SK-N-SH (cell line): ENCODE measurements around the gene F2RL3. TPM values are rescaled to one million over a fixed set of nuclear protein-coding genes. Genes with fewer than 3 reads are reported as not detected.

ENCODE experiments used
- CTCF ChIA-PET: fragments of 300-600, 350-600 bp; formaldehyde crosslinking; extraction: SDS; loops from one replicate; lab custom pipeline; 2021; lab: Yijun Ruan, JAX
- POLR2A ChIA-PET: fragments of 350-600 bp; sonication (Branson Sonifier 250); formaldehyde crosslinking; extraction: SDS; loops from one replicate; lab custom pipeline; 2020; ENCODE audit warnings: antibody characterized with exemption, inconsistent platforms; lab: Yijun Ruan, JAX
- DNase-seq: peaks from one replicate; pipeline ENCODE4 v3.0.0; 2012
- H2AFZ ChIP-seq: fragments of 200-600 bp; sonication (generic); 2 replicates; pipeline ENCODE4 v1.8.1; 2016; ENCODE audit warnings: antibody characterized with exemption, mild to moderate bottlenecking, low read depth
- H3F3A ChIP-seq: fragments of 200-600 bp; sonication (generic); replicated peaks from 2 replicates; pipeline ENCODE3; 2016; ENCODE audit warnings: antibody characterized with exemption, mild to moderate bottlenecking; ENCODE audit not compliant: insufficient read depth
- H3K27ac ChIP-seq, 2 experiments: fragments of 200-500 bp in 1 of 2; fragments of 200-600 bp in 1 of 2; sonication (Bioruptor generic) in 1 of 2; sonication (generic), shearing (Covaris generic) in 1 of 2; 2 replicates each; pipeline versions ENCODE4 v1.5.1 to v1.6.1; 2014 to 2016; ENCODE audit warnings: low read depth in 2 of 2, inconsistent platforms in 1 of 2, low read length in 1 of 2, mild to moderate bottlenecking in 1 of 2, mixed read lengths in 1 of 2
- H3K27me3 ChIP-seq: fragments of 200-600 bp; sonication (generic), shearing (Covaris generic); 2 replicates; pipeline ENCODE4 v1.6.1; 2016; ENCODE audit warnings: mixed run types; ENCODE audit not compliant: insufficient read depth
- H3K36me3 ChIP-seq, 2 experiments: fragments of 200-500 bp in 1 of 2; fragments of 200-600 bp in 1 of 2; sonication (Bioruptor generic) in 1 of 2; sonication (generic) in 1 of 2; replicated peaks in 1 of 2; 2 replicates each; pipeline versions ENCODE3 to v1.5.1; 2014 to 2016; ENCODE audit warnings: low read length in 1 of 2, mild to moderate bottlenecking in 1 of 2; ENCODE audit not compliant: insufficient read depth in 2 of 2, control insufficient read depth in 1 of 2
- H3K4me1 ChIP-seq, 2 experiments: fragments of 200-500 bp in 1 of 2; fragments of 200-600 bp in 1 of 2; sonication (Bioruptor generic) in 1 of 2; sonication (generic), shearing (Covaris generic) in 1 of 2; 2 replicates each; pipeline versions ENCODE4 v1.5.1 to v1.6.1; 2014 to 2016; ENCODE audit warnings: low read depth in 1 of 2, low read length in 1 of 2, mixed run types in 1 of 2; ENCODE audit not compliant: insufficient read depth in 2 of 2, control insufficient read depth in 1 of 2
- H3K4me2 ChIP-seq: fragments of 200-600 bp; sonication (generic), shearing (Covaris generic); 2 replicates; pipeline ENCODE4 v1.6.1; 2017; ENCODE audit warnings: mixed run types
- H3K4me3 ChIP-seq, 2 experiments: fragments of 200-500 bp in 1 of 2; fragments of 200-600 bp in 1 of 2; sonication (Bioruptor generic) in 1 of 2; sonication (generic), shearing (Covaris generic) in 1 of 2; 2 replicates each; pipeline versions ENCODE4 v1.5.1 to v1.8.1; 2014 to 2016; ENCODE audit warnings: low read depth in 2 of 2, inconsistent platforms in 1 of 2, low read length in 1 of 2, mild to moderate bottlenecking in 1 of 2, mixed read lengths in 1 of 2, moderate library complexity in 1 of 2
- H3K79me2 ChIP-seq: fragments of 200-600 bp; sonication (generic); 2 replicates; pipeline ENCODE4 v1.8.1; 2017; ENCODE audit warnings: mild to moderate bottlenecking; ENCODE audit not compliant: insufficient read depth
- H3K9ac ChIP-seq: fragments of 200-600 bp; sonication (generic); 2 replicates; pipeline ENCODE4 v1.6.1; 2017; ENCODE audit warnings: mixed run types
- H3K9me2 ChIP-seq: fragments of 200-600 bp; sonication (generic); 2 replicates; pipeline ENCODE4 v1.6.1; 2017; ENCODE audit warnings: mixed run types
- H3K9me3 ChIP-seq: fragments of 200-600 bp; sonication (generic); 2 replicates; pipeline ENCODE4 v1.6.1; 2017; ENCODE audit warnings: mixed run types, mild to moderate bottlenecking, moderate library complexity
- H4K20me1 ChIP-seq: fragments of 200-600 bp; sonication (generic); 2 replicates; pipeline ENCODE4 v1.6.1; 2017; ENCODE audit warnings: mild to moderate bottlenecking, mixed run types; ENCODE audit not compliant: insufficient read depth
- CHD2 ChIP-seq: fragments of 150-350 bp; IDR thresholded peaks from 2 replicates; pipeline ENCODE4 v1.6.1; 2018; ENCODE audit warnings: low read length; ENCODE audit not compliant: partially characterized antibody
- CTCF ChIP-seq: fragments of 200-600 bp; sonication (generic); IDR thresholded peaks from 2 replicates; pipeline ENCODE4 v1.6.1; 2017; ENCODE audit warnings: antibody characterized with exemption, mild to moderate bottlenecking, moderate library complexity
- ELF1 ChIP-seq: IDR thresholded peaks from 2 replicates; pipeline ENCODE4 v1.4.0; 2012
- FOXJ3 ChIP-seq: sonication (generic); formaldehyde crosslinking; IDR thresholded peaks from 2 replicates; pipeline ENCODE4 v1.5.1; 2020; ENCODE audit warnings: mild to moderate bottlenecking, missing genetic modification reagents
- FOXM1 ChIP-seq: IDR thresholded peaks from 2 replicates; pipeline ENCODE4 v1.4.0; 2012; ENCODE audit warnings: low read depth, mild to moderate bottlenecking
- GABPA ChIP-seq: IDR thresholded peaks from 2 replicates; pipeline ENCODE4 v1.4.0; 2012; ENCODE audit warnings: low read depth, mild to moderate bottlenecking
- MAX ChIP-seq: IDR thresholded peaks from 2 replicates; pipeline ENCODE4 v1.4.0; 2012; ENCODE audit warnings: low read depth
- MEF2A ChIP-seq: IDR thresholded peaks from 2 replicates; pipeline ENCODE4 v1.4.0; 2012; ENCODE audit warnings: low read depth, borderline replicate concordance
- NFIC ChIP-seq: IDR thresholded peaks from 2 replicates; pipeline ENCODE4 v1.4.0; 2012; ENCODE audit warnings: borderline replicate concordance
- PBX3 ChIP-seq: IDR thresholded peaks from 2 replicates; pipeline ENCODE4; 2012
- RAD21 ChIP-seq: IDR thresholded peaks from 2 replicates; pipeline ENCODE4 v1.6.1; 2012; ENCODE audit warnings: mild to moderate bottlenecking, low read length
- RCOR1 ChIP-seq: fragments of 150-350 bp; IDR thresholded peaks from 2 replicates; pipeline ENCODE4 v1.6.1; 2017; ENCODE audit warnings: antibody characterized with exemption, low read length
- SMC3 ChIP-seq: IDR thresholded peaks from 2 replicates; pipeline ENCODE4 v1.6.1; 2012; ENCODE audit warnings: low read depth, low read length, improper control_type of control experiment
- TEAD4 ChIP-seq: IDR thresholded peaks from 2 replicates; pipeline ENCODE4 v1.4.0; 2012; ENCODE audit warnings: mild to moderate bottlenecking, borderline replicate concordance; ENCODE audit not compliant: insufficient read depth
- WGBS: methylation state at CpG from one replicate; pipeline ENCODE4 v1.1.6; 2017; ENCODE audit warnings: low lambda C conversion rate; 5-methylcytosine and 5-hydroxymethylcytosine counted together
- polyA plus RNA-seq, 3 experiments: library from polyadenylated mRNA; depleted of rRNA; stranded (reverse); fragments of >200 nt; gene quantifications; 2 replicates each; pipeline ENCODE4 v1.2.3, GENCODE V29; 2012
- TF ChIP-seq, protein P1 (sequence below): fragments of 150-350 bp; IDR thresholded peaks from 2 replicates; pipeline ENCODE4 v1.6.1; 2016; ENCODE audit warnings: mild to moderate bottlenecking, low read depth, low read length
- TF ChIP-seq, protein P2 (sequence below): fragments of 150-350 bp; IDR thresholded peaks from 2 replicates; pipeline ENCODE4 v1.6.1; 2017; ENCODE audit warnings: antibody characterized with exemption, low read length, low read depth, borderline replicate concordance
- TF ChIP-seq, protein P3 (sequence below): IDR thresholded peaks from 2 replicates; pipeline ENCODE4 v1.4.0; 2012; ENCODE audit warnings: low read depth, borderline replicate concordance

The F2RL3 gene
- polyA plus RNA-seq, 1 of the 3 experiments (the other 2 are of a cell fraction) = not detected

DNA sequence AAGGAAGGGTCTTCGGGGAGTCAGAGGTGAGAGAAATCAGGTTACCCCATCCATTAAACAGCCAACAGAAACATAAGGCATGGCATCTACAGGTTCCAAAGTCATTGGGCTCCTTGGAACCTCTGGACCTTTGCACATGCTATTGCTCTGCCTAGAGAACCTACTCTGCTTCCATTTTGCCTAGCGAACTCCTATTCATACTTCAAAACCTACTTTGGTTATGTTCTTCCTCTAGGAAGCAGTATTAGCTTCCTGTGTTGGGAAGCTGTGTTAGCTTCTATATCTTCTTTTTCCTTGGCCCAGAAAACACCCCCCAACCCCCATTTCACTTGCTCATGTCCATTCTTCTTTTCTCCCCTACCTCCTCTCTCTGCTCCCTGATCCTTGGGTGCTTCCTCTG is 39.6 kb downstream of the F2RL3 start:
- 8% methylated on average over 2 of the region's 2 CpGs for WGBS
- H2AFZ ChIP-seq = no peak overlapping the region
- H3K9me3 ChIP-seq = no peaks in the 10 kb centered on the region
- TF ChIP-seq MEF2A (no peak), FOXM1 (no peak), GABPA (no peak), NFIC (no peak), PBX3 (no peak), FOXJ3 (no peak), SMC3 (no peak), MAX (no peak), RAD21 (no peak)
- TF ChIP-seq, protein P1, sequence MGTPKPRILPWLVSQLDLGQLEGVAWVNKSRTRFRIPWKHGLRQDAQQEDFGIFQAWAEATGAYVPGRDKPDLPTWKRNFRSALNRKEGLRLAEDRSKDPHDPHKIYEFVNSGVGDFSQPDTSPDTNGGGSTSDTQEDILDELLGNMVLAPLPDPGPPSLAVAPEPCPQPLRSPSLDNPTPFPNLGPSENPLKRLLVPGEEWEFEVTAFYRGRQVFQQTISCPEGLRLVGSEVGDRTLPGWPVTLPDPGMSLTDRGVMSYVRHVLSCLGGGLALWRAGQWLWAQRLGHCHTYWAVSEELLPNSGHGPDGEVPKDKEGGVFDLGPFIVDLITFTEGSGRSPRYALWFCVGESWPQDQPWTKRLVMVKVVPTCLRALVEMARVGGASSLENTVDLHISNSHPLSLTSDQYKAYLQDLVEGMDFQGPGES = no peak
- TF ChIP-seq, protein P2, sequence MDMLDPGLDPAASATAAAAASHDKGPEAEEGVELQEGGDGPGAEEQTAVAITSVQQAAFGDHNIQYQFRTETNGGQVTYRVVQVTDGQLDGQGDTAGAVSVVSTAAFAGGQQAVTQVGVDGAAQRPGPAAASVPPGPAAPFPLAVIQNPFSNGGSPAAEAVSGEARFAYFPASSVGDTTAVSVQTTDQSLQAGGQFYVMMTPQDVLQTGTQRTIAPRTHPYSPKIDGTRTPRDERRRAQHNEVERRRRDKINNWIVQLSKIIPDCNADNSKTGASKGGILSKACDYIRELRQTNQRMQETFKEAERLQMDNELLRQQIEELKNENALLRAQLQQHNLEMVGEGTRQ = no peak
- TF ChIP-seq, all 33 proteins: peak for 0
- Histone ChIP-seq H3K4me2 (no peak overlapping the region), H4K20me1 (no peaks in the 10 kb centered on the region), H3K4me1 (no peaks in the 10 kb centered on the region), H3K27me3 (no peaks in the 10 kb centered on the region; the same call in 1 of the 2 replicates), H3F3A (no peaks in the 10 kb centered on the region), H3K27ac (no peak overlapping the region), H3K9me2 (no peaks in the 10 kb centered on the region), H3K9ac (no peak overlapping the region), H3K4me3 (no peak overlapping the region), H3K36me3 (no peaks in the 10 kb centered on the region), H3K79me2 (no peaks in the 10 kb centered on the region)
- CTCF ChIA-PET = interaction anchor here (0.7 kb wide), 1 partner anchor 13 kb away, joined by 3 read pairs; no protein-coding TSS in a partner anchor
- no peak for DNase-seq
- POLR2A ChIA-PET = no interaction called here

- no peaks in the 10 kb centered on the region for H3F3A ChIP-seq
- no peak overlapping the region for H2AFZ ChIP-seq
- no peaks in the 10 kb centered on the region for H3K9me3 ChIP-seq
- no peaks in the 10 kb centered on the region for H3K79me2 ChIP-seq
- H3K36me3 ChIP-seq = no peaks in the 10 kb centered on the region
- no peak for DNase-seq
- H3K4me3 ChIP-seq = no peak overlapping the region
- H4K20me1 ChIP-seq = no peaks in the 10 kb centered on the region
- no peak overlapping the region for H3K4me2 ChIP-seq
- no peaks in the 10 kb centered on the region for H3K4me1 ChIP-seq
- H3K27me3 ChIP-seq = no peaks in the 10 kb centered on the region; the same call in 1 of the 2 replicates
- no peaks in the 10 kb centered on the region for H3K9me2 ChIP-seq
- no peak overlapping the region for H3K27ac ChIP-seq
- POLR2A ChIA-PET = no interaction called here
- H3K9ac ChIP-seq = no peak overlapping the region
- WGBS = 8% methylated on average over 7 of the region's 10 CpGs
- CTCF ChIA-PET = interaction anchor here (0.7 kb wide), 1 partner anchor 14 kb away, joined by 3 read pairs; no protein-coding TSS in a partner anchor
- TF ChIP-seq ELF1 (no peak), TEAD4 (no peak), CHD2 (no peak), RCOR1 (no peak), CTCF (no peak)
- TF ChIP-seq, protein P1 = no peak
- TF ChIP-seq, protein P3, sequence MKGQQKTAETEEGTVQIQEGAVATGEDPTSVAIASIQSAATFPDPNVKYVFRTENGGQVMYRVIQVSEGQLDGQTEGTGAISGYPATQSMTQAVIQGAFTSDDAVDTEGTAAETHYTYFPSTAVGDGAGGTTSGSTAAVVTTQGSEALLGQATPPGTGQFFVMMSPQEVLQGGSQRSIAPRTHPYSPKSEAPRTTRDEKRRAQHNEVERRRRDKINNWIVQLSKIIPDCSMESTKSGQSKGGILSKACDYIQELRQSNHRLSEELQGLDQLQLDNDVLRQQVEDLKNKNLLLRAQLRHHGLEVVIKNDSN = no peak
Observed at GRCh38 chr19:16928916-16929315, 40.1 kb downstream of the F2RL3 start.
